ENCODE results near the gene SRRM1.

DNA sequence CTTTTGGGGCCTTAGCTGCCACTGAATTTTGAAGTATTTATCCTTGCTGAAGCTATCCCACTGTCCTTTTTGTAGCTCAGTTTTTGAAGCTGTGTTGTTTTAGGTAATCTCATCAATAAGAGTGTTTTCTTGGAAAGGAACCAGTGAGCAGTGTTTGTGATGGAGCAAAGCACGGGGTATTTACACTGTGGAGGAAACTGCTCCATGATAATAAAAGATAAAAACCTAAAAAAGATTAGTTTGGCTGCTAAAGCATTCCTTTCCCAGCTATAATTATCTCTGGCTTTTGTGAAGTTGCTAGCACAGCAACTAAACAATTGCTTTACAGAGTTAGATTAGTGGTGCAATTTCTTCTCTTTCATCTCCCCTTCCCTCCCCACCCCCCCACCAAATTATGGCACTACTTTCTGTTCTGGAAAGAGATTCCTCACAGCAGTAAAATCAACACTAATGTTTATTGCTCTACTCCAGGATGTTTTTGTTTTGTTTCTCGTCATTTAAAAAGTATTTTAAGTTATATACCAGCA, 21.5 kb downstream of the SRRM1 start:
- no peak for TF ChIP-seq POLR2A (IDR thresholded peaks at IDR 0.05)
- TF ChIP-seq POLR2AphosphoS5 (IDR thresholded peaks at IDR 0.05): no peak

Measured in sigmoid colon (tissue), 4 donors.